T47D (cell line): Measurements from ENCODE around the gene PHLDA3.
"Not testable (repeated sequence)": the region's sequence is repeated elsewhere in the genome, so short reads cannot be mapped to it uniquely, and the experiment has no call there.

Experiments
- DNase-seq, 2 experiments: peaks; one replicate each; pipeline versions ENCODE4 v3.0.0 to v3.0.0-alpha.2; 2011 to 2012; ENCODE audit warnings: low read depth in 1 of 2, low spot score in 1 of 2
- JUND ChIP-seq: IDR thresholded peaks from 2 replicates; pipeline ENCODE4 v1.6.1; 2012; ENCODE audit warnings: low read depth
- in situ Hi-C: cut with HindIII; loops from 2 replicates; pipeline ENCODE4 v1.10.0; 2016; ENCODE audit warnings: low sequenced_read_pairs, low pct_unique_long_range_greater_than_20kb

The PHLDA3 gene

DNA sequence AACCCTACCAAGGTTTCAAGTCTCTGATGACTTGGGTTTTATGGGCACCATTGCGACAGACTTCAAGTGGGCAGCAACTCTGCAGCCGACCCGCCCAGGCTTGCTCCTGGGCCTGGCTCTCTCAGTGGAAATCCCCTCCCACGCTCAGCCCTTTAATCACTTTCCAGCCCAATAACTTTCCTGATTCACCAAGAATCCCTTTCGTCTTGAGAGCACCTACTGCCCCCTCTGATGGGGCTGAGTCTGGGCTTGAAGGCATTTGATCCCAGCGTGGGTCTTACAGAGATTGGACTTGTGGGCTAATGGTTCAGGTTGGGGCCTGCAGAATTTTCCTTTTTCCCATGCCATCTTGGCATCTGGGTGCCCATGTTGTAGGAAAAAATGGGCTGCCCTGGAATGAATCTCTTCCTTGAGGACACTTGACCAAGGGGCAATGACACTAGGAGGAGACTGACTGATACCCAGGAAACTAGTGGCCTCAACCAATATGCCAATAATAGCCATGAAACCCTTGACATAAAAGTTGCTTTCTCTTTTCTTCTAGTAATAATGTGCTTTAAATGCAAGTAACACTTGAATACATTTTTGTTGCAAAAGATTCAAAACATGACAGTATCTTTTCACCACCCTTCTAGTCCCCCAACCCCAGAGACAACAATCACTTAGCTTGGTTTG is 7.8 kb upstream of the PHLDA3 start:
- DNase-seq = no peak
- TF ChIP-seq JUND = no peak
- in situ Hi-C loops = no loop called here

DNA sequence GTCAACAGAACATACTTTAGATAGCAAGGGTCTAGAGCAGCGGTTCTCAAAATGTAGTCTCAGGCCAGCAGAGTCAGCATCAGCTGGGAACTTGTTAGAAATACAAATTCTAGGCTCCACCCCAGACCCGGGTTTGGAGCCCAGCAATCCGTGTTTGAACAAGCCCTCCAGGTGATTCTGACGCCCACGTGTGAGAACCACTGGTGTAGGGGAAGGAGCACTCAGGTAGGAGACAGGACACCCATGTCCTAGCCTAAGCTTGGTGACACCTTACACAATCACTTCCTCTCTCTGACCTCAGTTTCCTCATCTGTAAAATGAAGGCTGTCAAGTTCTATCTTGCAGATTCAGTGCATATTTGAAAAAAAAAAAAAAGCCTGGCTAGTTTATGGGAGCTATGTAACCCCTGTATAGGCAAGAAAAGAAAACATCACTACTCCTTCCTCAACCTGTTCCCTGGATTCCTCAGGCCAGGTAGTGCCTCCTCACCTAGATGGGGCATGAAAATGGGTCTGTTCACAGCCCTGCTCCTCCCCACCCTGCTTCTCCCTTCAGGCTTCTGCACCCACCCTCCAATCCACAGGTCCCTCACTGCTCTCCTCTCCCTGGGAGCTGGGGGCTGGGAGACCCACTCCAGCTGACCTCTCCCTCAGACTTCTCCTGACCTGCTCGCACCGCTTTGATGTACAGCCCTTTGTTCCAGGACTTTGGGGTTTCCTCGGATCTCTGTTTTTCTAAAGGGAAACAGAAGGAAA is 7.1 kb upstream of the PHLDA3 start:
- no peak for DNase-seq
- in situ Hi-C loops = no loop called here
- no peak for TF ChIP-seq JUND

DNA sequence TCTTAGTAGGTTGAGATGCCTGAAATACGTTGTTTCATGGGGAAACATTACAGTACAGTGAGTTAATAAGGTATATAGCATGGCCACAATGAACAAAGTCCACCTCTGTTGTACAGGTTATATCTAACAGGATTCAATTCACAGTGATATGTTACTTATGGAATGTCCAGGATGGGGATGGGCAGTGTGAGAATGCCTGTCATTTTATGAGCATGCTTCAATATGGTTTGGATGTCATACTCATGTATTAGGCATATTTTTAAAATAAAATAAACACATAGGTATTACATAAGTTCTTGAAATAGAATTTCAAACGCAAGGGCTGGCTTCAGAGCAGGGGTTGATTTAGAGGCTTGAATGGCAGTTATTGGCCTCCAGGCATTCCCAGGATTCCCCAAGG is 6.1 kb upstream of the PHLDA3 start:
- in situ Hi-C loops = no loop called here
- TF ChIP-seq JUND = no peak
- DNase-seq = no peak

DNA sequence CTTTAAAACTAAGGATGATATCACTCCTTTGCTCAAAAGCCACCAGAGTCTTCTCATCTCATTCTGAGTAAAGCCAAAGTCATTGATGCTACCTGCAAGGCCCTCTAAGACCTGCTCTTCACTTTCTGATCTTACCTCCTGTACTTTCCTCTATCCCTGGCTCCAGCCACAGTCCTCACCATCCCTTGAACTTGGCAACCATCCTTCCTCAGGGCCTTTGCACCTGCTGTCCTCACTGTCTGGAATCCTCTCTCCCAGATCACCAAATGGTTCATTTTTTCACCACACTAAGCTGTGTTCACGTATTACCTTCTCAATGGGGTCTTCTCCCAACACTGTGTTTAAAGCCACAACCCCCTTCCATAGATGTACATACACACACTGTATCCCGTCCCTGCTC is 4.3 kb upstream of the PHLDA3 start:
- DNase-seq = no peak
- TF ChIP-seq JUND = no peak
- in situ Hi-C loops = no loop called here

DNA sequence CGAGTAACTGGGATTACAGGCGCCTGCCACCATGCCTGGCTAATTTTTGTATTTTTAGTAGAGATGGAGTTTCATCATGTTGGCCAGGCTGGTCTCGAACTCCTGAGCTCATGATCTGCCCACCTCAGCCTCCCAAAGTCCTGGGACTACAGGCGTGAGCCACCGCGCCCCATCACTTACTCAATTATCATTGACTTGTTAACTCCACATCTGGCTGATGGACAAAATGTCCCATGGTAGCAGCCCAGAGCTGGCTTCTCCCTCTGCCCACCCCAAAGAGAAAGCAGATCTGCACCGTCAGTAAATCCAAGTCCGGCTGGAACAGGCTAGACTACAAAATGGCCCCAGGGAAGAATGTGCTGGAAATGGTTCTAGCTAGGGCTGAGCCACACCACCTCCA is 3.3 kb upstream of the PHLDA3 start:
- in situ Hi-C loops = not testable (repeated sequence)
- DNase-seq = peak in 1 of 2 experiments; percentile 58

DNA sequence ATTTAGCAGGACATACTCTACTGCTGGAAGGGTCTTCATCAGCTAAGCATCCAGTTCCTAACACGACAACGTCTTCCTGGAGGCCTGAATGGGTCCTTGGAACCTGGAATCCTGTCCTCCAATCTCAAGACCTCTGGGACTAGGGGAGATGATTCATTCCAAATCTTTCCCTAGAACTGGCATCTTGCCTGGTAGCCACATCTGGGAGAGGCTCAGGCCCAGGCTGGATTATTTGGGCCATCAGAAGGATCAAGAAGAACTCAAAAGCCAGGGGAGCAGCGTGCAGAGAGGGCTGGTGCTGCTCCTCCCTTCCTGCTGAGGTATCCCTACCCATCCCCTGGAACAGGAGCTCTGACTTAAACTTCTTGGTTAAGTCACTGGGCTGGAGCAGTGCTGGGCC is 2.8 kb upstream of the PHLDA3 start:
- no peak for TF ChIP-seq JUND
- in situ Hi-C loops = no loop called here
- no peak for DNase-seq

DNA sequence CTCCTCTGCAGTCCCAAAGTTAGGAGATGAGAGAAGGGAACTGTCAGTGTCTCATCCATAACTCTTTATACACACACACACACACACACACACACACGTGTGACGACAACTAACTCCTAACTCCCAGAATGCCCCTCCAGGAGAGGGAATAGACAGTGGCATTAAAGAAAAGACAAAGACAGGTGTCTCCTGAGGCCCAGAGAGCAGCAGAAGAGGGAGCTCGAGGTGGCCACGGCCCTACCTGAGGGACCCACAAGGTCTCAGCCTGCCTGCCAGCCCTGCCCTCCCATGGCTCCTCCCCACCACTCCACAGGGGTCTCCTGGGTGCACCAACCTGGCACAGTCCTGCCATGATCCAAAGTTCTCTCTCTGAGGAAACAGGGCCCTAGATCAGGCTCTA is 1.6 kb upstream of the PHLDA3 start:
- no peak for TF ChIP-seq JUND
- DNase-seq = no peak
- in situ Hi-C loops = no loop called here

DNA sequence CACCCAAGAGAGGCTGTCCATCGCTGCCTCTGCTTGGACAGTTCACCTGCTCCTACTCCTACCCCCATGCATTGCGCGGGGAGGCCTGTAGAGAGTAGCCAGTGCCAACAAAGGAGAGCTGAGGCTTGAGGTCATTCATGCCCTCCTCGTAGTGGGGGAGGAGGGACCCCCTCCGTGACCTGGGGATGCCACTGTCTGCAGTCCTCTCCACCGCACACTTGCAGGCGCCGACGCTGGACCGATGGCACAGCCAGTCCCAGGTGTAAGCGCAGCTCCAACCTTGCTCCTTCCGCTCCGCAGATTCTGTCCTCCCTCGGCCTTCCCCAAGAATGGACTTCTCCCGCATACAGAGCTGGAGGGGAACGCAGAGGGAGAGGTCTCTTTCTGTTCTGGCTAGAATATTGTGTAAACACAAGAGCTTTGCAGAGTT is 672 bp upstream of the PHLDA3 start:
- TF ChIP-seq JUND = no peak
- in situ Hi-C loops = no loop called here
- no peak for DNase-seq

DNA sequence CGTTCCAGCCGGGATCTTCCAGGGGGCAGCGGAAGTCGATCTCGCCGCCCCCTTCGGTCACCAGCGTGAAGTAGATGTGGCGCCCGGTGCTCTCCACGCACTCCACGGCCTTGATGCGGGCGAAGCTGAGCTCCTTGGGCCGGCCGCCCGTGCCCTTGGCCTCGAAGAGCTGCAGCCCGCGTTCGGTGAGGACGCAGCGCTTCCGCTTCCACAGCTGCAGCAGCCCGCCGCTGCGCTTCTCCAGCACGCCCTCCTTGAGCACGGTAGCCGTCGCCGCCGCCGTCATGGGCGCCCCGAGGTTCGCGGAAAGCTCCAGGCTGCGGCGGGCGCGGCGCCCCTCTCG is 516 bp downstream of the PHLDA3 start:
- in situ Hi-C loops = no loop called here
- peak in 1 of 2 experiments; percentile 53 for DNase-seq
- no peak for TF ChIP-seq JUND

DNA sequence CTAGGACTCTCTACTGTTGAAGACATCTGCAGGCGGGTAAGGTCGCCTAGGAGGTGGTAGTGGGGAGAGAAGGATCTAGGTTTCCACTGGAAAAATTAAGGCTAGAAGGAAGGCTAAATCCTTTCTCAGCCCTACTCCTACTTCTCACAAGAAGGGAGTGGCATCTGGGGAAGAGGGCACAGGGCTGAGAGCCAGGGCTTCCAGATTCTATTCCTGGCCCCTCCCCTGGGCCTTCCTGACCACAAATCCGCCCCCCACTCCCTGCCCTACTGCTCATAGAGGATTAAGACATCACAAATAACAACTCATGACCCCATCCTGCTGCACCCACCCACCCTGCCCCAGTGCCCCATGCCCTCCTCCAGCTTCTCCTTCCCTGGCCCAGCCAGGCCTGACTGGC is 2.5 kb downstream of the PHLDA3 start:
- DNase-seq = no peak
- no peak for TF ChIP-seq JUND
- in situ Hi-C loops = no loop called here

DNA sequence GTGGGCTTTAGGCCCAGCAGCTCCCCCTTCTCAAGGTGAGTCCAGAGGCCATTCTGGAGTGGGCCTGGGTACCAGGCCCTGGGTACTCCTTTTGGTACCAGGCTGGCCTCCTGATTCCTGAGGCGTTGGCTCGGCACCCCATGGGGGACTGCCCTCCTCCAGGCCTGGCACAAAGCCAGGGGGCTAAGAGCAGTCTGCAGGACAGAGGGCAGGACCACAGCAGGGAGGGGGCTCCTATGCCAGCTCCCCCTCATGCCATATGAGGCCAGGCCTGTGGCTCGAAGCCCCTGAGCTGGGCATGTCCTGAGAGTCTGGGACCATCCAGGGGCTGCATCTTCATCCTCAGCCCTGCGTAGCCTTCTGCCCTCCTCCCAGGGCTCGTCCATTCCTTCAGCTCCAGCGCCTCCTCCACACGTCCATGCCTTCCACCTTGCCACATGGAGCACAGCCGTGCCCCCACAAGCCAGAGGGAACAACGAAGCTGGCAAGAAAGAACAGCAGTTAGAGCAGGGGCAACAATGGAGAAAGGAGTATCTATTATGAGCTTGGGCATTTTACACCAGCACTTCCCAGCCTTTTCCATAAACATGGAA is 3.2 kb downstream of the PHLDA3 start:
- in situ Hi-C loops = no loop called here
- no peak for DNase-seq
- TF ChIP-seq JUND = no peak

DNA sequence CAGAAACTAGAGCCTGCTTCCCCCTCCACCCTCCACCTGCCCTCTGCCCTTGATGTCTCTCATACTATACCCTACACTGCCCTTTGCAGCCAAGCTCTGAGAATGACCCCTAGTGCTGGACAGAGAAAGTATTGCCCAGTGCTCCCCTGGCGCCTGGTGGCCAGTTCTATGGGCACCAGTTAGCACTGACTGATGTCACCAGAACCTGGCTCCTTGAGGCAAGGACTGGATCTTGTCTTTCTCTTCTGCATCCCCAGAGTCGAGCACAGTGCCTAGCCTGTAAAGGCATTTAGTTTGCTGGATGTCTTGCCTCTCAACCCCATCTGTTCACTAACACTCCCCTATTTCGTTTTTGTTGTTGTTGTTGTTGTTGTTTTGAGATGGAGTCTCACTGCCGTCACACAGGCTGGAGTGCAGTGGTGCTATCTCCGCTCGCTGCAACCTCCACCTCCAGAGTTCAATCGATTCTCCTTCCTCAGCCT is 5.9 kb downstream of the PHLDA3 start:
- in situ Hi-C loops = no loop called here
- peak; percentile 50 to 70 for DNase-seq
- TF ChIP-seq JUND = no peak
